Measurements from ENCODE around the gene PRDM9.
"Not testable (repeated sequence)": the region's sequence is repeated elsewhere in the genome, so short reads cannot be mapped to it uniquely, and the experiment has no call there.

Gene PRDM9

GRCh38 chr5:23507278-23507685 lies at the start of gene PRDM9:
Gene PRDM9 (plus strand): TSS chr5:23507609. CDS start chr5:23509034, 1,425 bp downstream.
- peak; percentile 30 for DNase-seq

GRCh38 chr5:23457780-23458179 lies 49.6 kb upstream of the PRDM9 start:
- no peak for DNase-seq

- DNase-seq = no peak
Observed at GRCh38 chr5:23459214-23459613, 48.2 kb upstream of the PRDM9 start.

GRCh38 chr5:23461576-23461975 lies 45.8 kb upstream of the PRDM9 start:
- no peak for DNase-seq

GRCh38 chr5:23466401-23466912 lies 41.0 kb upstream of the PRDM9 start:
- DNase-seq = no peak

DNA sequence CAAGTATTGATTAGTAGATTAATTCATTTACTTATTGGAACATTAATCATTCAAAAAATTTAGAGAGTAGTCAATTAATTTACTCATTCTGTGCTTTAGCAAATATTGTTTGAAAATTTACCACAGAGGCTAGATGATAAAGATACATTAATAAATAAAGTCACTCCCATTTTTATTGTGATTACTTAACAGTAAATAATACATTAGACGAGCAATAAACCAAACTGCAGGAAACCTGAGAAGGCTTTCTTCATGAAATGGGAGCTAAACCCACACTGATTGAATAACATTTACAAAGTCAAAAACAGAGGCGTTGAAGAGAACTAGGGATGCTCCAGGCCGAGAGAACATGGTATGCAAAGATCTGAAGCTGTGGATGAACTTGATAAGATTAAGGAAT lies 38.8 kb upstream of the PRDM9 start:
- no peak for DNase-seq

DNA sequence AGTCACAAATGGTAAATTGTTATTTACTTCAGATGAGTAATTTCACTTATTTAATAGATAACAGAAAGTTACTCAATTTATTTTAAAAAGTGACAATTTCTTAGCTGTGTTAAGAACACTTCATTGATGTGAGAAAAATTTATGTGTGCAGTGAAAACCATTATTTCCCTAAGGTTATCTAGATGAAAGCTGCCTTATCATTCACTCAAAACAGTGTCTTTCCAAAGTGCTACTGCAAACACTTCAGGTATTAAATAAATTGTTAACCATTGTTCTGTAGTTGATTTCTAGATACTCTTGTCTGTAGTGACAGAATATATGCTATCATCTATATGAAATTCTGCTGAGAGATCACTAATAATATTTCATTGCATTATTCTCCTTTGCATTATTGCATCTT lies 33.5 kb upstream of the PRDM9 start:
- DNase-seq = no peak

DNA sequence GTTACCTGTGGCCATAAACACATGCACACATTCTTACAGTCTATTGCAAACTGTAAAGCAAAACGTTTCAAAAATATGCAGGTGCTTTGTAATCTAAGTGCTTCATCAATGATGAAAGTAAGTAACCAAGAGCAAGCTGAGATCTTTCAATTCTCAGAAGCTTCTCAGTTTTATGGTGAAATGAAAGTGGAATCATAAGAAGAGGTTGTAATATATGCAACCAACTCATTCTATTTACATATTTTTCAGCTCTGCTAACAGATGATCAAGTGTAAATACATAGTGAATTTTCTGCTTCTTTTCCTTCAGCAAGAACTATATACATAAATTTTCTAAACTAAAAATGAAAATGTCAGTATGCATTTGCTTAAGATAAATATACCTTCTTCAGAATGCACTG lies 33.1 kb upstream of the PRDM9 start:
- no peak for DNase-seq

- no peak for DNase-seq
Observed at GRCh38 chr5:23476580-23476979, 30.8 kb upstream of the PRDM9 start.

DNA sequence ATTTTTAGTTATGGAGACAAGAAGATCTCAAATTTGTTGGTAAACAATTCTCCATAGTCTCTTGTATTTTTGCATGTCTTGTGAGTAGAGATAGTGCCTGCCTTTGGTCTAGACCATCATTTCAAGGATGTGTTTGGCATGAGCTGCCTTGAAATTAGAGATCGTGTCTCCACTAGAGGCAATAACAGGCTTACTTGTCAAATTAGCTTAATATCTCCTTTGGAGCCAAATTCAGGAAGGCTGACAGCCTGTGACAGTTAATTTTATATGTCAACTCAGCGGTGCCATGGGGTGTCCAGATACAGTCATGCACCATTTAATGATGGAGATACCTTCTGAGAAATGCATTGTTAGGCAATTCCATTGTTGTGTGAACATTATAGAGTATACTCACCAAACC lies 24.8 kb upstream of the PRDM9 start:
- DNase-seq = no peak

DNA sequence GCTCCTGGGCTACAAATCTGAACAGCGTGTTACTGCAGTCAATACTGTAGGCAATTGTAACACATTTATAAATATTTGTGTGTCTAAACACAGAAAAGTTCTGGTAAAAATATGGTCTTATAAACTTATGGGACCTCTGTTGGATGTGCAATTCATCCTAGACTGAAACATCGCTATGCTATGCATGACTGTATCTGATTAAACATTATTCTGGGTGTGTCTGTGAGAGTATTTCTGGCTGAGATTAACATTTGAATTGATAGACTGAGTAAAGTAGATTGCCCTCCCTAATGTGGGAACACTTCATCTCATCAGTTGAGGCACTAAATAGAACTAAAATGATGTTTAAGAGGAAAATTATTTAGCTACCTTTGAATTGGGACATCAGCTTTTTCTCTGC lies 24.3 kb upstream of the PRDM9 start:
- DNase-seq = no peak

- DNase-seq = no peak
Observed at GRCh38 chr5:23484096-23484495, 23.3 kb upstream of the PRDM9 start.

- not testable (repeated sequence) for DNase-seq
Observed at GRCh38 chr5:23486227-23486626, 21.2 kb upstream of the PRDM9 start.

DNA sequence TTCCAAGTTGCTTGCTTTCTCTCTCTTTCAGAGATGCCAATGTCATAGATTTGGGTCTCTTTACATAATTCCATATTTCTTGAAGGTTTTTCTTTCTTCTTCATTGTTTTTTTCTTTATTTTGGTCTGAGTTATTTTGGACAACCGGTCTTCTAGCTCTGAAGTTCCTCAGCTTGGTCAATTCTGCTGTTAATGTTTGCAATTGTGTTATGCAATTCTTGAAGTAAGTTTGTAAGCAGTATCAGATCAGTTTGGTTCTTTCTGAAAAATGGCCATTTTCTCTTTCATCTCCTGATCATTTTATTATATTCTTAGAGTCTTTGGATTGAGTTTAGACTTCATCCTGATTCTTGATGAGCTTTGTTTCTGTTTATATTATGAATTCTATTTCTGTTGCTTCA lies 16.4 kb upstream of the PRDM9 start:
- DNase-seq = no peak

DNA sequence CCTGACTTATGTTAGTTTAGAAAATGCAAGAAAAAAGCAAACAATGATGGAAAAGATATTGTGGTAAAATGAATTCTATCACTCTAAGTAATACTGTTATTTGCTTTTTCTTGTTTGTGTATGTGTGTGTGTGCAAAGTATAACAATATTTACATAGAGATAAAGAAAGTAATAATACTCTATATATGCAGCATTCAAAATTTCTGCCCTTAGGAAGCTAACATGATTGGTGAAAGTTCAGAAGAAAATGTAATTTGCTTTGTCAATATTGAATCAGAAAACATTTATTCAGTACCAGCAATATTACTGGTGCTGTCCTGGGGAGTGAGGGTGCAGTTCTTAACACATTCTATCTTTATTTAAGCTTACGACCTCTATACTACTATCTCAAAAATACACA lies 12.9 kb upstream of the PRDM9 start:
- no peak for DNase-seq

- DNase-seq = no peak
Observed at GRCh38 chr5:23496576-23496975, 10.8 kb upstream of the PRDM9 start.

- no peak for DNase-seq
Observed at GRCh38 chr5:23506329-23507236, 826 bp upstream of the PRDM9 start.

- not testable (repeated sequence) for DNase-seq
Observed at GRCh38 chr5:23510434-23510833, 3.0 kb downstream of the PRDM9 start.

DNA sequence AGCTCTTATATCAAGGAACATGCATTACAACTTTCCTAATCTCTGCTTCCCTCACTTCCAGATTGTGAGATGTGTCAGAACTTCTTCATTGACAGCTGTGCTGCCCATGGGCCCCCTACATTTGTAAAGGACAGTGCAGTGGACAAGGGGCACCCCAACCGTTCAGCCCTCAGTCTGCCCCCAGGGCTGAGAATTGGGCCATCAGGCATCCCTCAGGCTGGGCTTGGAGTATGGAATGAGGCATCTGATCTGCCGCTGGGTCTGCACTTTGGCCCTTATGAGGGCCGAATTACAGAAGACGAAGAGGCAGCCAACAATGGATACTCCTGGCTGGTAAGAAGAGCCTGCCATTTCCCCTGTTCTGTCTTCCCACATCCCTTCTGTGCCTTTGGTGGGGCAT lies 15.1 kb downstream of the PRDM9 start:
- DNase-seq = no peak

GRCh38 chr5:23523031-23523430 lies 15.6 kb downstream of the PRDM9 start:
- no peak for DNase-seq

DNA sequence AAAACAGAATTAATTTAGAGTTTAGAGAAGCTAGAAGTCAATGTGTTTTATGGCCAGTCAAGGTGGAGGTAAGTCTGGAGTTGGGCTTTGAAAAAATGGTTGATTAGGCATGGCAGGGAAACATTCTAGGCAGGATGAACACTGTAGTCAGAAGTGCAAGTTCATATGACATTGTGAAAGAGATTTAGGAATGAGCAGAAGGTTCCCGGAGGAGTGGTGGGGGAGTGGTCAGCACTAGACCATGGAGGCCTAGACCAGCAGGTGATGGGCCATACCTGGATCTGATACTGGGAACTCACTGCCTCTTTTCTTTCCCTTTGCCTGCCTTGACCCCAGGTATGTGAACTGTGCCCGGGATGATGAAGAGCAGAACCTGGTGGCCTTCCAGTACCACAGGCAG lies 16.6 kb downstream of the PRDM9 start:
- DNase-seq = no peak

- no peak for DNase-seq
Observed at GRCh38 chr5:23525751-23526150, 18.3 kb downstream of the PRDM9 start.

DNA sequence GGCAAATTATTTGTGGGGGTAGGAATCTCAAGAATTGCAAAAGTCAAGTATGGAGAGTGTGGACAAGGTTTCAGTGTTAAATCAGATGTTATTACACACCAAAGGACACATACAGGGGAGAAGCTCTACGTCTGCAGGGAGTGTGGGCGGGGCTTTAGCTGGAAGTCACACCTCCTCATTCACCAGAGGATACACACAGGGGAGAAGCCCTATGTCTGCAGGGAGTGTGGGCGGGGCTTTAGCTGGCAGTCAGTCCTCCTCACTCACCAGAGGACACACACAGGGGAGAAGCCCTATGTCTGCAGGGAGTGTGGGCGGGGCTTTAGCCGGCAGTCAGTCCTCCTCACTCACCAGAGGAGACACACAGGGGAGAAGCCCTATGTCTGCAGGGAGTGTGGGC lies 19.2 kb downstream of the PRDM9 start:
- DNase-seq = not testable (repeated sequence)

DNA sequence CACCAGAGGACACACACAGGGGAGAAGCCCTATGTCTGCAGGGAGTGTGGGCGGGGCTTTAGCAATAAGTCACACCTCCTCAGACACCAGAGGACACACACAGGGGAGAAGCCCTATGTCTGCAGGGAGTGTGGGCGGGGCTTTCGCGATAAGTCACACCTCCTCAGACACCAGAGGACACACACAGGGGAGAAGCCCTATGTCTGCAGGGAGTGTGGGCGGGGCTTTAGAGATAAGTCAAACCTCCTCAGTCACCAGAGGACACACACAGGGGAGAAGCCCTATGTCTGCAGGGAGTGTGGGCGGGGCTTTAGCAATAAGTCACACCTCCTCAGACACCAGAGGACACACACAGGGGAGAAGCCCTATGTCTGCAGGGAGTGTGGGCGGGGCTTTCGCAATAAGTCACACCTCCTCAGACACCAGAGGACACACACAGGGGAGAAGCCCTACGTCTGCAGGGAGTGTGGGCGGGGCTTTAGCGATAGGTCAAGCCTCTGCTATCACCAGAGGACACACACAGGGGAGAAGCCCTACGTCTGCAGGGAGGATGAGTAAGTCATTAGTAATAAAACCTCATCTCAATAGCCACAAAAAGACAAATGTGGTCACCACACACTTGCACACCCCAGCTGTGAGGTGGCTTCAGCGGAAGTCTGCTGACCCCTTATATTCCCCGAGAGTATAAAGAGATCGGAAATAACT lies 20.0 kb downstream of the PRDM9 start:
- DNase-seq = not testable (repeated sequence)

Measured in CD4-positive, alpha-beta T cell treated with Interleukin-12 subunit alpha and Interleukin-12 subunit beta, for 1 hour (primary cell).